Esophagus squamous epithelium (tissue), 5 donors: ENCODE measurements around the gene KAT5. TPM values are rescaled to one million over a fixed set of nuclear protein-coding genes. Genes with fewer than 3 reads are reported as not detected.
"Not testable (repeated sequence)": the region's sequence is repeated elsewhere in the genome, so short reads cannot be mapped to it uniquely, and the experiment has no call there.

Source experiments
- DNase-seq: peaks from one replicate; lab custom pipeline; 2025; lab: John Stamatoyannopoulos, UW
- H3K27ac ChIP-seq, 4 donors: fragments of 200-600 bp; sonication (generic); one replicate each; pipeline ENCODE4 v1.5.1; 2016 to 2019; ENCODE audit warnings: mild to moderate bottlenecking in 1 of 4
- H3K27me3 ChIP-seq, 4 donors: fragments of 200-600 bp; sonication (generic); 1 replicate in 3 of 4; 2 replicates in 1 of 4; pipeline versions ENCODE4 v1.5.1 to v1.6.0; 2017 to 2021; ENCODE audit warnings: antibody characterized with exemption in 1 of 4
- H3K36me3 ChIP-seq, 3 donors: fragments of 200-600 bp; sonication (generic); one replicate each; pipeline ENCODE4 v1.5.1; 2016 to 2019
- H3K4me1 ChIP-seq, 3 donors: fragments of 200-600 bp; sonication (generic); one replicate each; pipeline ENCODE4 v1.5.1; 2017 to 2019
- H3K4me3 ChIP-seq, 4 donors: fragments of 200-600 bp; sonication (generic); 1 replicate in 3 of 4; 2 replicates in 1 of 4; pipeline ENCODE4 v1.5.1; 2016 to 2019; ENCODE audit warnings: mild to moderate bottlenecking in 2 of 4, moderate library complexity in 1 of 4
- H3K9me3 ChIP-seq, 3 donors: fragments of 200-600 bp; sonication (generic); one replicate each; pipeline ENCODE4 v1.5.1; 2016 to 2019
- CTCF ChIP-seq, 6 experiments: fragments of 450-650 bp in 4 of 6; fragments of 200-600 bp in 2 of 6; sonication (generic) in 2 of 6; IDR thresholded peaks; one replicate each; pipeline ENCODE4 v1.5.1; 2016 to 2019; ENCODE audit warnings: antibody characterized with exemption in 6 of 6, mild to moderate bottlenecking in 4 of 6, moderate library complexity in 4 of 6
- POLR2A ChIP-seq, 4 donors: fragments of 450-650 bp; IDR thresholded peaks; one replicate each; pipeline ENCODE4 v1.6.1; 2017; ENCODE audit warnings: antibody characterized with exemption in 4 of 4, mild to moderate bottlenecking in 4 of 4, moderate library complexity in 3 of 4
- WGBS, 2 donors: methylation state at CpG; one replicate each; pipeline ENCODE4 v1.1.5; 2018; 5-methylcytosine and 5-hydroxymethylcytosine counted together
- intact Hi-C: fragments of 100-400 bp; cut with DNase I; formaldehyde crosslinking; loops from one replicate; pipeline ENCODE4 v1.15.0; 2022
- total RNA-seq, 4 donors: library from RNA; depleted of rRNA; stranded (reverse); fragments of >200 nt; gene quantifications; one replicate each; pipeline ENCODE4 v1.1.0, GENCODE V29; 2016
- donor health status: DM: yes; HTN: yes; CAD: no.

Gene KAT5
- total RNA-seq, 4 donors from 2014 or later = 38.2 to 64.7 (median 51.1) TPM

GRCh38 chr11:65730461-65730860 lies 18.4 kb downstream of the KAT5 start:
- no peak for DNase-seq
- TF ChIP-seq CTCF (IDR thresholded peaks at IDR 0.05) (no peak), POLR2A (IDR thresholded peaks at IDR 0.05) (no peak)
- no peak overlapping the region for H3K27ac ChIP-seq
- no peaks in the 10 kb centered on the region for H3K9me3 ChIP-seq
- peaks cover 0 to 11% (median 0%) of the 10 kb centered on the region in 3 donors for H3K4me1 ChIP-seq
- H3K4me3 ChIP-seq = no peak overlapping the region
- WGBS, 2 donors = 39 to 54% methylated on average over 5 of the region's 5 CpGs
- H3K36me3 ChIP-seq = no peaks in the 10 kb centered on the region
- intact Hi-C loops = no loop called here
- peaks cover 0 to 4% (median 0%) of the 10 kb centered on the region in 4 donors for H3K27me3 ChIP-seq

DNA sequence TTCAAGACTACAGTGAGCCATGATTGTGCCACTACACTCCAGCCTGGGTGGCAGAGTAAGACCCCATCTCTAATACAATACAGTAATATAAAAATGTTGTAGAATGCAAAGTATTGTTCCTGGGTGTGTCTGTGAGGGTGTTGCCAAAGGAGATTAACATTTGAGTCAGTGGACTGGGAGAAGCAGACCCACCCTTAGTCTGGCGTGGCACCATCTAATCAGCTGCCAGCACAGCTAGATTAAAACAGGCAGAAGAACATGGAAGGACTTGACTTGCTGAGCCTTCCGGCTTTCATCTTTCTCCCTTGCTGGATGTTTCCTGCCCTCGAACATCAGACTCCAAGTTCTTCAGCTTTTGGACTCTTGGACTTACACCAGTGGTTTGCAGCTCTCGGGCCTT lies 23.1 kb downstream of the KAT5 start:
- H3K36me3 ChIP-seq, H3K9me3 ChIP-seq, H3K4me3 ChIP-seq, intact Hi-C loops, DNase-seq: not testable (repeated sequence)
- 42 to 64% methylated on average over 4 of the region's 4 CpGs for WGBS, 2 donors
- peaks cover 0 to 13% (median 0%) of the 10 kb centered on the region in 3 donors for H3K4me1 ChIP-seq
- H3K27ac ChIP-seq = peak overlapping the region in 1 of 4 donors; percentile 7
- peaks cover 0 to 17% (median 0%) of the 10 kb centered on the region in 4 donors for H3K27me3 ChIP-seq

DNA sequence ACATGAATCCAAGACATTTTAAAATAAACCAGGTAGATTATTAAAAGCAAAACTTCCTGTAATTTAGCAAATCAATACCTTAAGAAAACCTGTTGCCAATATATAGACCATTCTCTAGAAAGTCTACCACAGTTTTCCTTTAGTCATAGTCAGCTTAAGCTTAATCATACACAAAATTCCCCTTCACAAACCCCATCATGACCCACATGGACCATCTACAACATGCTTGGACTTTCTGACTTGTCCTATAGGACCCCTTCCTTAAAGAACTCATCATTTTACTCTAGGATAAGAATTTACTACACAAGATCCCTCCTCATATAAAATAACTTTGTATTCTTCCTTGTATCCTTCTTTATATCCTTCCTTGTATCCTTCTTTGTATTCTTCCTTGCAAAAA lies 24.8 kb downstream of the KAT5 start:
- no peak for DNase-seq
- TF ChIP-seq CTCF (IDR thresholded peaks at IDR 0.05) (no peak), POLR2A (IDR thresholded peaks at IDR 0.05) (no peak)

GRCh38 chr11:65739022-65739421 lies 27.0 kb downstream of the KAT5 start:
- H3K4me1 ChIP-seq = peaks cover 0 to 15% (median 0%) of the 10 kb centered on the region in 3 donors
- no peak for DNase-seq
- no peaks in the 10 kb centered on the region for H3K36me3 ChIP-seq
- 84 to 86% methylated on average over 2 of the region's 2 CpGs for WGBS, 2 donors
- TF ChIP-seq CTCF (IDR thresholded peaks at IDR 0.05) (no peak), POLR2A (IDR thresholded peaks at IDR 0.05) (no peak)
- intact Hi-C loops = no loop called here
- no peak overlapping the region for H3K27ac ChIP-seq
- no peak overlapping the region for H3K4me3 ChIP-seq
- peaks cover 0 to 36% (median 0%) of the 10 kb centered on the region in 4 donors for H3K27me3 ChIP-seq
- no peaks in the 10 kb centered on the region for H3K9me3 ChIP-seq

More for the DNA sequence above, 24.8 kb downstream of the KAT5 start:
- no peaks in the 10 kb centered on the region for H3K36me3 ChIP-seq
- H3K27ac ChIP-seq = no peak overlapping the region
- no peaks in the 10 kb centered on the region for H3K9me3 ChIP-seq
- peaks cover 0 to 34% (median 0%) of the 10 kb centered on the region in 4 donors for H3K27me3 ChIP-seq
- no peak overlapping the region for H3K4me3 ChIP-seq
- intact Hi-C loops = no loop called here
- H3K4me1 ChIP-seq = peaks cover 0 to 13% (median 0%) of the 10 kb centered on the region in 3 donors

DNA sequence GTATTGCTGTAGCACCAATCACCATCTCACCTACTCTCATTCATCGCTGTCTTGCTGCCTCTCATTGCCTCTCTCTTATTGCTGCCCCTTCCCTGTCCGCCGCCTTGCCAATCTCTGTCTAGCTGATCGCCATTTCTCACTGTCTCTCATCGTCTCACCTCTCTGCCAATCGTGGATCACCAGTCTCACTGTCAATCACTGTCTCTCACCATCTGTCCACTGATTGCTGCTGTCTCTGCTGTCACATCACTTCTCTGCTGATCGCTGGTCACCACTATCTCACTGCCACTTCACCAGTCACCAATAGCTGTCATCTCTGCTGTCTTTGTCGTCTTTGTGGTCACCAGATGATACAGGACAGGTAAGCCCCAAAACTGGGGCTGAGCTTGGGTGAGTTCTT lies 29.1 kb downstream of the KAT5 start:
- H3K27ac ChIP-seq = no peak overlapping the region
- no peak for TF ChIP-seq POLR2A (IDR thresholded peaks at IDR 0.05)
- TF ChIP-seq CTCF (IDR thresholded peaks at IDR 0.05) = no peak
- H3K36me3 ChIP-seq = no peaks in the 10 kb centered on the region
- no peaks in the 10 kb centered on the region for H3K9me3 ChIP-seq
- intact Hi-C loops = no loop called here
- 86 to 90% methylated on average over 7 to 8 of the region's 8 CpGs for WGBS, 2 donors
- peaks cover 0 to 36% (median 0%) of the 10 kb centered on the region in 4 donors for H3K27me3 ChIP-seq
- DNase-seq = no peak
- no peak overlapping the region for H3K4me3 ChIP-seq
- H3K4me1 ChIP-seq = peaks cover 0 to 4% (median 0%) of the 10 kb centered on the region in 3 donors

GRCh38 chr11:65742353-65742752 lies 30.3 kb downstream of the KAT5 start:
- Histone ChIP-seq H3K4me1 (peaks cover 0 to 4% (median 0%) of the 10 kb centered on the region in 3 donors), H3K27me3 (peaks cover 0 to 36% (median 0%) of the 10 kb centered on the region in 4 donors), H3K27ac (no peak overlapping the region), H3K9me3 (no peaks in the 10 kb centered on the region), H3K36me3 (no peaks in the 10 kb centered on the region), H3K4me3 (no peak overlapping the region)
- TF ChIP-seq POLR2A (IDR thresholded peaks at IDR 0.05) (no peak), CTCF (IDR thresholded peaks at IDR 0.05) (no peak)
- intact Hi-C loops = no loop called here
- no peak for DNase-seq
- WGBS, 2 donors = 81 to 85% methylated on average over 1 of the region's 1 CpG
